CD4-positive, alpha-beta T cell treated with Interleukin-4 for 4 hours (primary cell): ENCODE results near the gene QRSL1.
"Not testable (repeated sequence)": the region's sequence is repeated elsewhere in the genome, so short reads cannot be mapped to it uniquely, and the experiment has no call there.

Experiments used
- DNase-seq: peaks from one replicate; pipeline ENCODE4 v3.0.0-alpha.2; 2020

Gene QRSL1

GRCh38 chr6:106685833-106686232 is 56.5 kb downstream of the QRSL1 start:
- DNase-seq = no peak

- DNase-seq = no peak
These were observed 59.0 kb downstream of the QRSL1 start for GRCh38 chr6:106688177-106688951.

- no peak for DNase-seq
These were observed 62.9 kb downstream of the QRSL1 start for GRCh38 chr6:106692112-106692818.

- no peak for DNase-seq
These were observed 63.4 kb downstream of the QRSL1 start for GRCh38 chr6:106692819-106693208.

- no peak for DNase-seq
These were observed 64.0 kb downstream of the QRSL1 start for GRCh38 chr6:106693418-106693817.

GRCh38 chr6:106694343-106694742 is 65.0 kb downstream of the QRSL1 start:
- DNase-seq = no peak

GRCh38 chr6:106700581-106700980 is 71.2 kb downstream of the QRSL1 start:
- no peak for DNase-seq

GRCh38 chr6:106701201-106701600 is 71.8 kb downstream of the QRSL1 start:
- not testable (repeated sequence) for DNase-seq

- no peak for DNase-seq
These were observed 72.7 kb downstream of the QRSL1 start for GRCh38 chr6:106702046-106702445.

- DNase-seq = no peak
These were observed 73.2 kb downstream of the QRSL1 start for GRCh38 chr6:106702451-106703110.

- DNase-seq = no peak
These were observed 74.9 kb downstream of the QRSL1 start for GRCh38 chr6:106704327-106704726.

- DNase-seq = no peak
These were observed 75.8 kb downstream of the QRSL1 start for GRCh38 chr6:106705156-106705555.

- no peak for DNase-seq
These were observed 81.2 kb downstream of the QRSL1 start for GRCh38 chr6:106710580-106710979.

GRCh38 chr6:106714281-106714680 is 84.9 kb downstream of the QRSL1 start:
- no peak for DNase-seq

- no peak for DNase-seq
These were observed 86.5 kb downstream of the QRSL1 start for GRCh38 chr6:106715922-106716321.

- no peak for DNase-seq
These were observed 87.6 kb downstream of the QRSL1 start for GRCh38 chr6:106716966-106717365.
